HepG2 (cell line): ENCODE results near the gene INPP5K. TPM values are rescaled to one million over a fixed set of nuclear protein-coding genes. Genes with fewer than 3 reads are reported as not detected.

ENCODE experiments used
- CREM ChIP-seq, 2 experiments: sonication (generic) in 1 of 2; formaldehyde crosslinking in 1 of 2; IDR thresholded peaks; 2 replicates each; pipeline versions ENCODE4 v1.4.0 to v1.6.1; 2016 to 2020; ENCODE audit warnings: antibody characterized with exemption in 1 of 2, mild to moderate bottlenecking in 1 of 2, missing genetic modification reagents in 1 of 2
- E2F5 ChIP-seq: sonication (generic); formaldehyde crosslinking; conservative IDR thresholded peaks from 2 replicates; pipeline ENCODE4 v1.4.0; 2020; ENCODE audit warnings: missing genetic modification reagents
- HMG20A ChIP-seq: IDR thresholded peaks from 2 replicates; pipeline ENCODE4 v1.6.1; 2016; ENCODE audit warnings: borderline replicate concordance
- JUND ChIP-seq: sonication (generic); formaldehyde crosslinking; IDR thresholded peaks from 2 replicates; pipeline ENCODE4 v1.8.0; 2022; ENCODE audit warnings: mild to moderate bottlenecking, missing genetic modification reagents
- MLX ChIP-seq: IDR thresholded peaks from 2 replicates; pipeline ENCODE4 v1.6.1; 2016
- MTA3 ChIP-seq: sonication (generic); formaldehyde crosslinking; IDR thresholded peaks from 2 replicates; pipeline ENCODE4 v1.4.0; 2020; ENCODE audit warnings: missing genetic modification reagents
- MYPOP ChIP-seq: sonication (generic); formaldehyde crosslinking; IDR thresholded peaks from 2 replicates; pipeline ENCODE4 v1.8.1; 2023; ENCODE audit warnings: mild to moderate bottlenecking, moderate library complexity, missing genetic modification reagents
- NR2C2 ChIP-seq: sonication (generic); formaldehyde crosslinking; IDR thresholded peaks from 2 replicates; pipeline ENCODE4 v1.4.0; 2020; ENCODE audit warnings: missing genetic modification reagents, mild to moderate bottlenecking, moderate library complexity, borderline replicate concordance
- NR2F6 ChIP-seq, 2 experiments: IDR thresholded peaks; 2 replicates each; pipeline ENCODE4 v1.6.1; 2016; ENCODE audit warnings: antibody characterized with exemption in 1 of 2, mild to moderate bottlenecking in 1 of 2
- PHB2 ChIP-seq: fragments of 450-650 bp; IDR thresholded peaks from 2 replicates; pipeline ENCODE4 v1.6.1; 2018; ENCODE audit not compliant: partially characterized antibody
- SYNCRIP ChIP-seq: fragments of 200-400 bp; formaldehyde crosslinking; IDR thresholded peaks from 2 replicates; pipeline ENCODE4 v1.6.1; 2018; ENCODE audit warnings: mild to moderate bottlenecking, low read depth, low read length; ENCODE audit not compliant: insufficient read depth
- THAP7 ChIP-seq: sonication (generic); formaldehyde crosslinking; IDR thresholded peaks from 2 replicates; pipeline ENCODE4 v1.8.1; 2023; ENCODE audit warnings: mild to moderate bottlenecking, missing genetic modification reagents
- USF2 ChIP-seq, 2 experiments: sonication (generic) in 1 of 2; formaldehyde crosslinking in 1 of 2; IDR thresholded peaks; 2 replicates each; pipeline versions ENCODE4 v1.5.1 to v1.6.1; 2011 to 2020; ENCODE audit warnings: borderline replicate concordance in 1 of 2, low read depth in 1 of 2, low read length in 1 of 2, mild to moderate bottlenecking in 1 of 2, missing genetic modification reagents in 1 of 2, moderate library complexity in 1 of 2
- ZBTB37 ChIP-seq: sonication (generic); formaldehyde crosslinking; IDR thresholded peaks from 2 replicates; pipeline ENCODE4 v1.4.0; 2020; ENCODE audit warnings: mild to moderate bottlenecking, missing genetic modification reagents
- ZNF256 ChIP-seq: sonication (generic); formaldehyde crosslinking; conservative IDR thresholded peaks from 2 replicates; pipeline ENCODE4 v1.4.0; 2020; ENCODE audit warnings: missing genetic modification reagents
- ZNF317 ChIP-seq: sonication (generic); formaldehyde crosslinking; IDR thresholded peaks from 2 replicates; pipeline ENCODE4 v1.5.0; 2020; ENCODE audit warnings: mild to moderate bottlenecking, missing genetic modification reagents
- ZNF33A ChIP-seq: sonication (generic); formaldehyde crosslinking; IDR thresholded peaks from 2 replicates; pipeline ENCODE4 v1.5.1; 2020; ENCODE audit warnings: missing genetic modification reagents, mild to moderate bottlenecking, moderate library complexity, borderline replicate concordance
- ZNF597 ChIP-seq: sonication (generic); formaldehyde crosslinking; IDR thresholded peaks from 2 replicates; pipeline ENCODE4 v1.5.0; 2020; ENCODE audit warnings: missing genetic modification reagents
- ZSCAN29 ChIP-seq: sonication (generic); formaldehyde crosslinking; conservative IDR thresholded peaks from 2 replicates; pipeline ENCODE4 v1.4.0; 2020; ENCODE audit warnings: mild to moderate bottlenecking, missing genetic modification reagents
- polyA plus RNA-seq, 8 experiments: library from polyadenylated mRNA; depleted of rRNA in 3 of 8; stranded (reverse) in 7 of 8; unstranded in 1 of 8; fragments of >200 nt; fragmentation: Illumina TruSeq in 4 of 8; extraction: Trizol in 4 of 8; gene quantifications; 2 replicates each; pipeline versions ENCODE4 v1.2.1 to v1.2.3, GENCODE V29; 2011 to 2016; ENCODE audit warnings: low read depth in 4 of 8, missing spikeins in 1 of 8, mixed read lengths in 1 of 8; ENCODE audit not compliant: insufficient read depth in 1 of 8
- total RNA-seq, 5 experiments: library from RNA; depleted of rRNA; stranded (reverse); fragments of >200 nt; fragmentation: Illumina TruSeq; extraction: Trizol; gene quantifications; 2 replicates each; pipeline ENCODE4 v1.2.3, GENCODE V29; 2016; ENCODE audit warnings: low read depth in 1 of 5

INPP5K gene
- total and polyA plus RNA-seq, 2 of the 13 experiments (the other 11 are each of a cell fraction or from before 2014, with no cell fraction given), result 4.8 to 9.6 TPM

GRCh38 chr17:1490643-1491442 is 25.6 kb downstream of the INPP5K start (continued):
- TF ChIP-seq NR2C2 (CRISPR knock-in tag) (peak; percentile 22; the same call in 1 of the 2 replicates), CREM (IDR thresholded peaks at IDR 0.05) (no peak), CREM (CRISPR knock-in tag; IDR thresholded peaks at IDR 0.05) (no peak), ZNF256 (CRISPR knock-in tag) (no peak), NR2F6 (IDR thresholded peaks at IDR 0.05) (no peak), NR2F6 (CRISPR knock-in tag; IDR thresholded peaks at IDR 0.05) (peak; percentile 50; the same call in 1 of the 2 replicates), JUND (CRISPR knock-in tag) (peak; percentile 55; the same call in 1 of the 2 replicates), MLX (CRISPR knock-in tag) (no peak; the same call in 1 of the 2 replicates), ZNF597 (CRISPR knock-in tag) (no peak), HMG20A (no peak), ZNF33A (CRISPR knock-in tag) (no peak), MYPOP (peak; percentile 51; the same call in 1 of the 2 replicates), USF2 (IDR thresholded peaks at IDR 0.05; ENCODE audit: low read depth, low read length) (no peak), USF2 (CRISPR knock-in tag; IDR thresholded peaks at IDR 0.05; ENCODE audit: borderline replicate concordance) (no peak), E2F5 (CRISPR knock-in tag) (no peak), ZSCAN29 (CRISPR knock-in tag) (no peak), PHB2 (no peak), SYNCRIP (no peak), THAP7 (CRISPR knock-in tag) (peak; percentile 96), MTA3 (CRISPR knock-in tag) (no peak), ZBTB37 (CRISPR knock-in tag) (no peak), ZNF317 (CRISPR knock-in tag) (peak; percentile 22; the same call in 1 of the 2 replicates)
